ENCODE results near the gene DNAI7. TPM values are rescaled to one million over a fixed set of nuclear protein-coding genes. Genes with fewer than 3 reads are reported as not detected.

The DNAI7 gene
- total and polyA plus RNA-seq, 4 donors, result 0.07 to 0.17 (median 0.14) TPM; not detected in 1

GRCh38 chr12:25113651-25114050 lies 81.3 kb downstream of the DNAI7 start:
- Histone ChIP-seq H3K4me3 (ENCODE audit: low read depth in 1 of 3, low read length in 3 of 3) (no peak overlapping the region), H3K9me3 (ENCODE audit: control insufficient read depth in 4 of 4, low read length in 3 of 4) (no peaks in the 10 kb centered on the region), H3K9ac (ENCODE audit: low read depth in 1 of 2, low read length in 2 of 2) (no peak overlapping the region), H3K36me3 (ENCODE audit: control insufficient read depth in 4 of 4, insufficient read depth in 3 of 4, low read depth in 1 of 4, low read length in 3 of 4) (no peaks in the 10 kb centered on the region), H3K27me3 (ENCODE audit: control insufficient read depth in 4 of 4, insufficient read depth in 4 of 4, low read length in 3 of 4) (no peaks in the 10 kb centered on the region), H3K4me1 (ENCODE audit: control insufficient read depth in 4 of 4, insufficient read depth in 4 of 4, low read length in 3 of 4) (peaks cover 0 to 4% (median 0%) of the 10 kb centered on the region in 4 donors), H3K27ac (ENCODE audit: low read depth in 1 of 2, low read length in 2 of 2) (no peak overlapping the region)
- TF ChIP-seq JUND (IDR thresholded peaks at IDR 0.05) (no peak), RXRA (IDR thresholded peaks at IDR 0.05) (no peak), FOXA2 (IDR thresholded peaks at IDR 0.05) (no peak), HNF4G (IDR thresholded peaks at IDR 0.05) (no peak), SP1 (IDR thresholded peaks at IDR 0.05) (no peak), NR2F2 (IDR thresholded peaks at IDR 0.05) (no peak), ZBTB33 (IDR thresholded peaks at IDR 0.05) (no peak), MAX (IDR thresholded peaks at IDR 0.05) (no peak), FOXA1 (IDR thresholded peaks at IDR 0.05) (no peak), RAD21 (IDR thresholded peaks at IDR 0.05) (no peak)
- WGBS, result 97% methylated on average over 3 of the region's 3 CpGs
- no peak for DNase-seq (ENCODE audit: low spot score)

- DNase-seq (ENCODE audit: low spot score), result no peak
- Histone ChIP-seq H3K9me3 (ENCODE audit: control insufficient read depth in 4 of 4, low read length in 3 of 4) (no peaks in the 10 kb centered on the region), H3K36me3 (ENCODE audit: control insufficient read depth in 4 of 4, insufficient read depth in 3 of 4, low read depth in 1 of 4, low read length in 3 of 4) (peaks cover 0 to 2% (median under 1%) of the 10 kb centered on the region in 4 donors), H3K4me3 (ENCODE audit: low read depth in 1 of 3, low read length in 3 of 3) (no peak overlapping the region), H3K27ac (ENCODE audit: low read depth in 1 of 2, low read length in 2 of 2) (no peak overlapping the region), H3K4me1 (ENCODE audit: control insufficient read depth in 4 of 4, insufficient read depth in 4 of 4, low read length in 3 of 4) (no peaks in the 10 kb centered on the region), H3K27me3 (ENCODE audit: control insufficient read depth in 4 of 4, insufficient read depth in 4 of 4, low read length in 3 of 4) (no peaks in the 10 kb centered on the region), H3K9ac (ENCODE audit: low read depth in 1 of 2, low read length in 2 of 2) (no peak overlapping the region)
- 89% methylated on average over 6 of the region's 6 CpGs for WGBS
- no peak for TF ChIP-seq HNF4G (IDR thresholded peaks at IDR 0.05)
- TF ChIP-seq YY1 (IDR thresholded peaks at IDR 0.05), result no peak
- TF ChIP-seq ZBTB33 (IDR thresholded peaks at IDR 0.05), result no peak
- no peak for TF ChIP-seq RXRA (IDR thresholded peaks at IDR 0.05)
- TF ChIP-seq ATF3 (IDR thresholded peaks at IDR 0.05), result no peak
- no peak for TF ChIP-seq SP1 (IDR thresholded peaks at IDR 0.05)
- no peak for TF ChIP-seq NR2F2 (IDR thresholded peaks at IDR 0.05)
- TF ChIP-seq GABPA (IDR thresholded peaks at IDR 0.05 in 1 of 2, conservative IDR thresholded peaks at IDR 0.05 in 1 of 2), result no peak
- TF ChIP-seq JUND (IDR thresholded peaks at IDR 0.05), result no peak
- no peak for TF ChIP-seq RAD21 (IDR thresholded peaks at IDR 0.05)
- no peak for TF ChIP-seq FOXA1 (IDR thresholded peaks at IDR 0.05)
- TF ChIP-seq MAX (IDR thresholded peaks at IDR 0.05), result no peak
- TF ChIP-seq REST (IDR thresholded peaks at IDR 0.05), result no peak
- no peak for TF ChIP-seq HNF4A (conservative IDR thresholded peaks at IDR 0.05)
- TF ChIP-seq TAF1 (conservative IDR thresholded peaks at IDR 0.05), result no peak
- TF ChIP-seq EGR1 (IDR thresholded peaks at IDR 0.05; ENCODE audit: low read depth in 2 of 2), result no peak
- no peak for TF ChIP-seq CTCF (IDR thresholded peaks at IDR 0.05; ENCODE audit: low read depth, low read length, missing input control)
These were observed 84.7 kb downstream of the DNAI7 start for GRCh38 chr12:25110260-25110659.

Data from liver (tissue), 9 donors.